Stromal cell of bone marrow (primary cell): Measurements from ENCODE around the gene MPP2.
"Not testable (repeated sequence)": the region's sequence is repeated elsewhere in the genome, so short reads cannot be mapped to it uniquely, and the experiment has no call there.

ENCODE experiments used
- DNase-seq: peaks from one replicate; pipeline ENCODE4 v3.0.0-alpha.2; 2012; ENCODE audit warnings: low read depth

The MPP2 gene

DNA sequence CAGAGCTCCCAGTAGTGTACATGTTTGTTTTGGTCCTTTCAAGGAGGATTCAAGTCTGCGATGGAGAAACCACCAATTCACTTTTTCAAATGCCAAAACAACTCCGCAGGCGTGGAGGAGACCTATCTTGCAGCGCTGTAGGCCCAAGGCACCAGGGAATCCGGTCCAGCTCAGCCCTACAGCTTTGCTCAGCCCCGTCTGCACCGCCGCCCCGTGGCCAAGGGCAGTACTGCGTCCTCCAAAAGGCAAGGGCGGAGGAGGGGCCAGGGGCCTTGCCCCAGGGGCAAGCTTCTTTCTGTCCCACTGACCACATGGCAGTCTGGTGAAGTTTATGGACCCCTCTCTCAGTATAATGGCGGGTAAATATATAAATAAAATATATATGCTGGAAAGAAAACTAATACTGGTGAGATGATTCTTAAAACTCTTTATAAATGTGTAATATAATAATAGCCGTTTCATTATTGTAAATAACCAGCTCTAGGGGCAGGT is 61.1 kb downstream of the MPP2 start:
- peak; percentile 45 for DNase-seq

GRCh38 chr17:43845766-43846165 is 61.6 kb downstream of the MPP2 start:
- no peak for DNase-seq

GRCh38 chr17:43844241-43844640 is 63.1 kb downstream of the MPP2 start:
- no peak for DNase-seq

GRCh38 chr17:43842975-43843325 is 64.4 kb downstream of the MPP2 start:
- no peak for DNase-seq

DNA sequence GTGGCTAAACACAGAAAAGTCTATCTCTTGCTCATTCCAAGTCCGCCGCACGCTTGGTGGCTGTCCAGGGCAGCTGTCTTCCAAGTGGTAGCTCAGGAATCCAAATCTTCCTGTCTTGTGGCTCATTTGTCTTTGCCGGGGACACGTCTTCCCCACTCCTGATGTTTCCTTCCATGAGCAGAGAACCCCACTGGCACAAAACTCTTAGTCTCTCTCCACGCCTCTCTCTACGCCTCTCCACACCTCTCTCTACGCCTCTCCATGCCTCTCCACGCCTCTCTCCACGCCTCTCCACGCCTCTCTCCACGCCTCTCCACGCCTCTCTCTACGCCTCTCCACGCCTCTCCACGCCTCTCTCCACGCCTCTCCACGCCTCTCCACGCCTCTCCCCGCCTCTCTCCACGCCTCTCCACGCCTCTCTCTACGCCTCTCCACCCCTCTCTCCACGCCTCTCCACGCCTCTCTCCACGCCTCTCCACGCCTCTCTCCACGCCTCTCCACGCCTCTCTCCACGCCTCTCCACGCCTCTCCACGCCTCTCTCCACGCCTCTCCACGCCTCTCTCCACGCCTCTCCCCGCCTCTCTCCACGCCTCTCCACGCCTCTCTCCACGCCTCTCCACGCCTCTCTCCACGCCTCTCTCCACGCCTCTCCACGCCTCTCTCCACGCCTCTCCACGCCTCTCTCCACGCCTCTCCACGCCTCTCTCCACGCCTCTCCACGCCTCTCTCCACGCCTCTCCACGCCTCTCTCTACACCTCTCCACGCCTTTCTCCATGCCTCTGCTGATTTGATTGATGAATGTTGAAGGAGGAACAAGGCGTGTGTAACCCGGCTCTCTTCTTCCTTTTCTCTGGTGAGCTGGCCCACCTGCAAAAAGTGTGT is 65.0 kb downstream of the MPP2 start:
- not testable (repeated sequence) for DNase-seq

DNA sequence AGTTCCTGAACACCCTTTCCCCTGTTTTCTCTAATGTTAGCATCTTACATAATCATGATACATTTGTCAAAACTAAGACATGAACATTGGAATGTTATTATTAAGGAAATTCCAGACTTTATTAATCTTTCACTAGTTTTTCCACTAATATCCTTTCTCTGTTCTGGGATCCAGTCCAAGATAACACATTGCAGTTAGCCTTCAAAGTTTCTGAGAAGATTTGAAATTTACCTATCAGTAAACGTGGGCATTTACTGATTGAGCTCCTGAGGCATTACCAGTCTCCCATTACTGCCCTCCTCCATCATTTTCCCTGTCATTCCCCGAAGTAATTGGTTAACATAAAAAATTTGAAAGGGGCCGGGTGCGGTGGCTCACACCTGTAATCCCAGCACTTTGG is 66.1 kb downstream of the MPP2 start:
- no peak for DNase-seq

- DNase-seq: no peak
These were observed 66.5 kb downstream of the MPP2 start for GRCh38 chr17:43840814-43841213.

DNA sequence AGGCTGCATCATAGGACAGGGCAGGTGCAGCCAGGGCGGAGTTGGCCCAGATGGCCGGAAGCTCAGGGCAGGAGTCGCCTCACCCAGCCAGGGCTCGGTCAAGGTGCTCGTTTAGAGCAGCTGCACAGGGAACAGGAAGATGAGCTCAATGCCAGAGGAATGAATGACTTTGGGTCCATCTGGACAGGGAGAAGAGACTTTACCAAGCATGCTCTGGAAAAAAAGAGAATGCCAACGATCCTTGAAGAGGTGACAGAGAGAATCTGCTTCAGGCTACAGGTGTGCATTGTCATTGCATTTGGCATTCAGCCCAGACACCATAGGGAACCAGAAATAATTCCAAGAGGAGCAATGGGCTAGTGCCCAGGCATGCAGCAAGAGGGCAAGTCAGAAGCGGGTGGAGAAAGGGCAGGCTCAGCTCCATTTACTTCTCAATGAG is 67.6 kb downstream of the MPP2 start:
- DNase-seq: no peak

GRCh38 chr17:43834106-43834505 is 73.2 kb downstream of the MPP2 start:
- DNase-seq: no peak

DNA sequence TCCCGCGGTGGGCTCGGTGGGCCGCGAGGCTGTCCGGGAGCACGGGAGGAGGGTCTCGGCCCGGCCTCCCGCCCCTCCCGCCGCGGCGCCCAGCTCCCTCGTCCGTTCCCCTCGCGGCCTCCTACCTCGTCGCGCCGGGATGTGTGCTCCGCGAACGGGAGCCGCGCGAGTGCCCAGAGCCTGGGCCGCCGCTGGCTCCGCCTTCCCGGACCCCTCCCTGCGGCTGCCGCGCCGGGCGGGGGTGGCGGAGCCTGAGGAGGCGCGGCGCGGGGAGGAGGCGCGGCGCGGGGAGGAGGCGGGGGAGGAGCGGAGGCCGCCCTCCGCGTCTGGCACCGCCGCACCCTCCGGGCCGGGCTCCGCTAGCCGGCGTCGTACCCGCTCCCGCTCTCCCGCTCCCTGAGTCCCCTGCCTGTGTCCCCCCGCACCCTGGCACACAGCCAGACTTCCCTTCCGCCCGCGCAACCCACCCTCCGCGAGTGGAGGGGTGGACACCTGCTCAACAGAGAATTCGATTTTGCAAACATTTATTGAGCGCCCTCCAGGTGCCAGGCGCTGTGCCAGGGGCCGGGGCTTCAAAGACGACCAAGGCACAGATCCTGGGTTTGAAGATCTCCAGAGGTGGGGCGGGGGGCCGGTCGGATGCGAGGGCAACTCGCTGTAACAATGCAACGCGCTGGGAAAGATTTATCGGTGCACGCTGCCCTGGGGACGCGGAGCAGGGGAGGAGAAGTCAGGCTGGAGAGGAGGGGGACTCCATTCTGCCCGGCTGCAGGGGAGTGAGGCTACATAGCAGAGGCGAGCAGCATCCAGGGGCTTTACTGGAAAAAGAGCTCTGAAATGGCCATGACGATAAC is 74.1 kb downstream of the MPP2 start, which contains the start of gene MPP3:
Gene MPP3, minus strand, starts transcription at position 171 of the 854 bp plus-strand sequence. CDS start 1,240 bp downstream, outside the sequence.
- DNase-seq: peak; percentile 48

DNA sequence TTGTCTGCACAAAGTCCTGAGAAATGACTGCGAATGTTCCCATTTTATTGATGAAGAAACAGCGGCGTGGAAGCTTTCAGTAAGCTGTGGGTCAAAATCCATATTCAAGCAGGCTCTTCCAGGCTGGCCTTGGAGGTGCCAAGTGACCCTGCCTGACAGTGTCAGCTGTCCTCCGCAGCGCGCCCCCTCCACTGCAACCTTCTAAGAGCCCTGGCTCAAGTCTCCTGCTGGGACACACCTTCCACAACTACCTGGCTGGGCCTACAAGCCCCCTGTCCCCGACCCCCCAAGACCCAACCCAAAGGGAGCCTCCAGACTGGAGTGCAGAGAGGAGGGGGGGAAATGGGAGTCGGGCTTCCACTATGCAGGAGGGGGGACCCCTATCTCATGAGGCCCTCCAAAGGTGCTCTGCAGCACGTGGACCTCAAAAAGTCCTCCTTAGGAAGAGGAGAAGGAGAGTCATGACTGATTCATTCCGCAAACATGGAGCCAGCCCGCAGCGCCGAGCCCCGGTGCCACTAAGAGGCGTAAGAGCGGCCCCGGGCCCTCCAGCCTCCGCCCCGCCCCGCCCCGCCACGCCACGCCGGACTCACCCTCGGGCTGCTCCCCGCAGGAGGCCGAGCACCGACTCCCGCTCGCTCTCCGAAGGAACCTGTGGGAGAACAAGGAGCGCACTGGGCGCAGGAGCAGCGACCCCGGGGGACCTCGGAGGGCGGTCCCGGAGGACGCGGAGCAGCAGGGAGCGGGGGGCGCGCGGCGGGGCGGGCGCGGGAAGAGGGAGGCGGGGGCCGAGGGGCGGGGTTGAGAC is 75.0 kb downstream of the MPP2 start:
- DNase-seq: peak; percentile 49

- DNase-seq: no peak
These were observed 75.7 kb downstream of the MPP2 start for GRCh38 chr17:43831633-43832032.

- no peak for DNase-seq
These were observed 76.7 kb downstream of the MPP2 start for GRCh38 chr17:43830510-43831140.

GRCh38 chr17:43829738-43830137 is 77.6 kb downstream of the MPP2 start:
- no peak for DNase-seq

DNA sequence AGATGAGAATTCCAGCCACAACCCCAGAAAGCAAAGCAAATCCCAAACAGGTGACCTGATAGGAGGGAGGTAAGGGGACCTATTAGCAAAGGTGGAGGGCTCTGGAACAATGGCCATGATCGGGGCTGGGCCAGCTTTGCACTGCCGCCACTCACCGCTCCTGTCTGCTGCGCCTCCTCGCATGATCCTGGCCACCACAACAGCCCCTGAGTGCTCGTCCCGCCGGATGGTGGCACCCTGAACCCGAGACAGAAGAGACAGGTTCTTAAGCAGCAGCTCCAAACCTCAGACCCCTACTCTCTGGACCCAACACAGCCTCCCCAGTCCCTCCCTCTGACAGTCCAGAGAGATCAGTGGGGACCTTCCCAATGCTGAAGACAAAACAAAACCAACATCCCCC is 79.7 kb downstream of the MPP2 start:
- no peak for DNase-seq

GRCh38 chr17:43826206-43826605 is 81.1 kb downstream of the MPP2 start:
- no peak for DNase-seq

GRCh38 chr17:43825567-43825966 is 81.8 kb downstream of the MPP2 start:
- DNase-seq: no peak
